K562 (cell line): ENCODE measurements around the gene PHYKPL. TPM values are rescaled to one million over a fixed set of nuclear protein-coding genes. Genes with fewer than 3 reads are reported as not detected.

Experiments used
- ARHGAP35 ChIP-seq: fragments of 450-650 bp; IDR thresholded peaks from 2 replicates; pipeline ENCODE4 v1.6.1; 2018; ENCODE audit not compliant: partially characterized antibody
- FOXA1 ChIP-seq: fragments of 450-650 bp; IDR thresholded peaks from 2 replicates; pipeline ENCODE4 v1.6.1; 2016; ENCODE audit warnings: mild to moderate bottlenecking, borderline replicate concordance
- FOXA3 ChIP-seq, 2 experiments: fragments of 450-650 bp in 1 of 2; sonication (generic) in 1 of 2; formaldehyde crosslinking; IDR thresholded peaks in 1 of 2; conservative IDR thresholded peaks in 1 of 2; 2 replicates each; pipeline versions ENCODE4 v1.4.0 to v1.8.0; 2020 to 2022; ENCODE audit warnings: mild to moderate bottlenecking in 2 of 2, missing genetic modification reagents in 1 of 2
- FOXJ2 ChIP-seq: fragments of 200-800 bp; sonication (Bioruptor generic); IDR thresholded peaks from 2 replicates; pipeline ENCODE4 v1.6.1; 2016; ENCODE audit warnings: missing genetic modification characterization, missing compliant biosample characterization
- L3MBTL2 ChIP-seq: fragments of 450-650 bp; IDR thresholded peaks from 2 replicates; pipeline ENCODE4 v1.6.1; 2016; ENCODE audit warnings: mild to moderate bottlenecking, moderate library complexity
- MYC ChIP-seq, 2 experiments: fragments of 250-450 bp in 1 of 2; sonication (Bioruptor Pico) in 1 of 2; IDR thresholded peaks; 2 replicates each; pipeline versions ENCODE4 v1.5.1 to v1.6.1; 2012 to 2021; ENCODE audit warnings: low read depth in 2 of 2, borderline replicate concordance in 1 of 2, improper control_type of control experiment in 1 of 2, low read length in 1 of 2, mild to moderate bottlenecking in 1 of 2, moderate library complexity in 1 of 2
- NFXL1 ChIP-seq: fragments of 450-650 bp; formaldehyde crosslinking; IDR thresholded peaks from 2 replicates; pipeline ENCODE4 v1.4.0; 2021; ENCODE audit warnings: mild to moderate bottlenecking
- NFYB ChIP-seq: IDR thresholded peaks from 2 replicates; pipeline ENCODE4 v1.6.1; 2011; ENCODE audit warnings: mild to moderate bottlenecking, moderate library complexity; ENCODE audit not compliant: insufficient read length; ENCODE audit errors: extremely low read depth
- PPARD ChIP-seq: fragments of 250-450 bp; sonication (Bioruptor Pico); IDR thresholded peaks from 2 replicates; pipeline ENCODE4 v1.8.0; 2022; ENCODE audit warnings: inconsistent platforms, mild to moderate bottlenecking, moderate library complexity
- RHOXF2B ChIP-seq: fragments of 250-450 bp; sonication (Bioruptor Pico); conservative IDR thresholded peaks from 2 replicates; pipeline ENCODE4 v1.5.1; 2021
- SP1 ChIP-seq: sonication (generic); formaldehyde crosslinking; IDR thresholded peaks from 2 replicates; pipeline ENCODE4 v1.8.1; 2022; ENCODE audit warnings: mild to moderate bottlenecking, missing genetic modification reagents
- TAF7 ChIP-seq: fragments of 450-650 bp; IDR thresholded peaks from 2 replicates; pipeline ENCODE4 v1.6.1; 2016; ENCODE audit warnings: missing genetic modification characterization, missing compliant biosample characterization
- TBP ChIP-seq: optimal IDR thresholded peaks from 2 replicates; pipeline ENCODE3; 2011; ENCODE audit warnings: low read depth, low read length, improper control_type of control experiment
- ZNF12 ChIP-seq: sonication (generic); formaldehyde crosslinking; IDR thresholded peaks from 2 replicates; pipeline ENCODE4 v1.4.0; 2020; ENCODE audit warnings: mild to moderate bottlenecking, missing genetic modification reagents
- ZNF197 ChIP-seq: fragments of 200-800 bp; sonication (Bioruptor generic); IDR thresholded peaks from 2 replicates; pipeline ENCODE4 v1.6.1; 2016; ENCODE audit warnings: low read depth, missing genetic modification characterization, missing compliant biosample characterization
- ZNF224 ChIP-seq: sonication (generic); formaldehyde crosslinking; IDR thresholded peaks from 2 replicates; pipeline ENCODE4 v1.8.0; 2022; ENCODE audit warnings: mild to moderate bottlenecking, missing genetic modification reagents
- ZNF316 ChIP-seq: fragments of 450-650 bp; IDR thresholded peaks from 2 replicates; pipeline ENCODE4 v1.6.1; 2016
- ZNF384 ChIP-seq: IDR thresholded peaks from 2 replicates; pipeline ENCODE4 v1.6.1; 2012; ENCODE audit warnings: low read depth, low read length, improper control_type of control experiment
- ZNF644 ChIP-seq: fragments of 200-800 bp; sonication (Bioruptor generic); IDR thresholded peaks from 2 replicates; pipeline ENCODE4 v1.6.1; 2016; ENCODE audit warnings: low read depth, missing genetic modification characterization, missing compliant biosample characterization
- ZNF717 ChIP-seq: fragments of 250-450 bp; sonication (Bioruptor Pico); IDR thresholded peaks from 2 replicates; pipeline ENCODE4 v1.5.0; 2021
- polyA plus RNA-seq, 8 experiments: library from polyadenylated mRNA; depleted of rRNA in 4 of 8; stranded (reverse) in 5 of 8; unstranded in 3 of 8; fragments of >200 nt; fragmentation: Nextera tagmentation in 2 of 8; fragmentation: Illumina TruSeq in 1 of 8; extraction: Ambion mirVana in 2 of 8; extraction: Trizol in 1 of 8; gene quantifications; 2 replicates each; pipeline versions ENCODE4 v1.2.1 to v1.2.3, GENCODE V29; 2011 to 2014; ENCODE audit warnings: inconsistent platforms in 1 of 8, missing spikeins in 1 of 8
- total RNA-seq, 7 experiments: library from RNA; depleted of rRNA in 6 of 7; stranded (reverse); fragments of >200 nt in 6 of 7; fragmentation: Illumina TruSeq in 2 of 7; extraction: Trizol in 2 of 7; gene quantifications; 2 replicates each; pipeline versions ENCODE4 v1.2.1 to v1.2.3, GENCODE V29; 2011 to 2021; ENCODE audit warnings: low replicate concordance in 1 of 7
- TF ChIP-seq, protein P1 (sequence below): fragments of 150-350 bp; conservative IDR thresholded peaks from 2 replicates; pipeline ENCODE4 v1.6.1; 2014; ENCODE audit warnings: low read length
- TF ChIP-seq, protein P2 (sequence below): fragments of 150-350 bp; IDR thresholded peaks from 2 replicates; pipeline ENCODE4 v1.6.1; 2014; ENCODE audit warnings: low read depth, mild to moderate bottlenecking, low read length, borderline replicate concordance
- TF ChIP-seq, protein P3 (sequence below): sonication (generic); formaldehyde crosslinking; IDR thresholded peaks from 2 replicates; pipeline ENCODE4 v1.8.1; 2023; ENCODE audit warnings: mild to moderate bottlenecking, missing genetic modification reagents

Gene PHYKPL
- total and polyA plus RNA-seq, 9 of the 15 experiments (the other 6 are each of a cell fraction or from before 2014, with no cell fraction given) = 4.7 to 34.7 (median 18.6) TPM

DNA sequence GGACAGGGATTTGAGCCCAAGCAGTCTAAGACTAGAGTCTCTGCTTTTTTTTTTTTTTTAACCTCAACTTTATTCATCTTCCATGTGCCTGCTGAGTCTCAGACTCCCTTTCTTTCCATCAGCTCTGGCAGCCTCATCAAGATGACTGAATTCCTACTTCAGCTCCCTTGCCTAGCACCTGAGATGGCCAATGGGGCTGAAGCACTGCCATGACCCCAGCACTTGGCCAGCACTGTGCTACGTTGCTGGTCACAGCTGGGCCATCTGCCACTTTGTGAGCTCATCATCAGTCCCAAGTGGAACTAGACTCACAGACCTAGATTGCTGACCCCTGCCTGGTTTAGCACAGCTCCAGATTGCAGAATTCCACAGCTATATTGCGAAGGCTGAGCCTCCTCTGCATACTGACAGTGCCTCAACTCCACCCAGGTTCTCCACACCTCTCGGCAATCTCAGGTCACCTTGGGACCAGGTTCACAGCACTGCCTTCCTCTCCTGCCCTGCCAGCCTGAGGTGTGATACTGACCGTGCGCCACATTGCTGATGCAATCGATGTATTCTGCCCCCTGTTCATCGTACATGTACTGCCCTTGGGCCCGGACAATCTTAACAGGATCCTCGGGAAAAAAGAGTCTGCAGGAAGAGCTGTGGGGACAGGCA lies 1.6 kb downstream of the PHYKPL start (continued):
- TF ChIP-seq, protein P1, sequence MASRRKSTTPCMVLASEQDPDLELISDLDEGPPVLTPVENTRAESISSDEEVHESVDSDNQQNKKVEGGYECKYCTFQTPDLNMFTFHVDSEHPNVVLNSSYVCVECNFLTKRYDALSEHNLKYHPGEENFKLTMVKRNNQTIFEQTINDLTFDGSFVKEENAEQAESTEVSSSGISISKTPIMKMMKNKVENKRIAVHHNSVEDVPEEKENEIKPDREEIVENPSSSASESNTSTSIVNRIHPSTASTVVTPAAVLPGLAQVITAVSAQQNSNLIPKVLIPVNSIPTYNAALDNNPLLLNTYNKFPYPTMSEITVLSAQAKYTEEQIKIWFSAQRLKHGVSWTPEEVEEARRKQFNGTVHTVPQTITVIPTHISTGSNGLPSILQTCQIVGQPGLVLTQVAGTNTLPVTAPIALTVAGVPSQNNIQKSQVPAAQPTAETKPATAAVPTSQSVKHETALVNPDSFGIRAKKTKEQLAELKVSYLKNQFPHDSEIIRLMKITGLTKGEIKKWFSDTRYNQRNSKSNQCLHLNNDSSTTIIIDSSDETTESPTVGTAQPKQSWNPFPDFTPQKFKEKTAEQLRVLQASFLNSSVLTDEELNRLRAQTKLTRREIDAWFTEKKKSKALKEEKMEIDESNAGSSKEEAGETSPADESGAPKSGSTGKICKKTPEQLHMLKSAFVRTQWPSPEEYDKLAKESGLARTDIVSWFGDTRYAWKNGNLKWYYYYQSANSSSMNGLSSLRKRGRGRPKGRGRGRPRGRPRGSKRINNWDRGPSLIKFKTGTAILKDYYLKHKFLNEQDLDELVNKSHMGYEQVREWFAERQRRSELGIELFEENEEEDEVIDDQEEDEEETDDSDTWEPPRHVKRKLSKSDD = no peak
- TF ChIP-seq ZNF316 (no peak), MYC (IDR thresholded peaks at IDR 0.05; ENCODE audit: low read depth, low read length) (peak; percentile 51; the same call in 1 of the 2 replicates), MYC (CRISPR knock-in tag; IDR thresholded peaks at IDR 0.05; ENCODE audit: borderline replicate concordance, low read depth) (no peak), ZNF224 (CRISPR knock-in tag) (0 out of 2 replicates have a peak, but pooled peaks have one; percentile 25), PPARD (CRISPR knock-in tag) (no peak), ZNF197 (CRISPR knock-in tag) (no peak), SP1 (CRISPR knock-in tag) (no peak), TBP (peak; percentile 18), ZNF384 (no peak; the same call in 1 of the 2 replicates), ARHGAP35 (no peak), FOXA1 (no peak), ZNF717 (CRISPR knock-in tag) (no peak), TAF7 (no peak), L3MBTL2 (peak; percentile 28; the same call in 1 of the 2 replicates), FOXJ2 (no peak), RHOXF2B (CRISPR knock-in tag) (no peak), ZNF644 (tag) (no peak), ZNF12 (CRISPR knock-in tag) (no peak), NFXL1 (CRISPR knock-in tag) (no peak), FOXA3 (CRISPR knock-in tag; conservative IDR thresholded peaks at IDR 0.05 in 1 of 2, IDR thresholded peaks at IDR 0.05 in 1 of 2) (no peak), NFYB (no peak)
- TF ChIP-seq, protein P2, sequence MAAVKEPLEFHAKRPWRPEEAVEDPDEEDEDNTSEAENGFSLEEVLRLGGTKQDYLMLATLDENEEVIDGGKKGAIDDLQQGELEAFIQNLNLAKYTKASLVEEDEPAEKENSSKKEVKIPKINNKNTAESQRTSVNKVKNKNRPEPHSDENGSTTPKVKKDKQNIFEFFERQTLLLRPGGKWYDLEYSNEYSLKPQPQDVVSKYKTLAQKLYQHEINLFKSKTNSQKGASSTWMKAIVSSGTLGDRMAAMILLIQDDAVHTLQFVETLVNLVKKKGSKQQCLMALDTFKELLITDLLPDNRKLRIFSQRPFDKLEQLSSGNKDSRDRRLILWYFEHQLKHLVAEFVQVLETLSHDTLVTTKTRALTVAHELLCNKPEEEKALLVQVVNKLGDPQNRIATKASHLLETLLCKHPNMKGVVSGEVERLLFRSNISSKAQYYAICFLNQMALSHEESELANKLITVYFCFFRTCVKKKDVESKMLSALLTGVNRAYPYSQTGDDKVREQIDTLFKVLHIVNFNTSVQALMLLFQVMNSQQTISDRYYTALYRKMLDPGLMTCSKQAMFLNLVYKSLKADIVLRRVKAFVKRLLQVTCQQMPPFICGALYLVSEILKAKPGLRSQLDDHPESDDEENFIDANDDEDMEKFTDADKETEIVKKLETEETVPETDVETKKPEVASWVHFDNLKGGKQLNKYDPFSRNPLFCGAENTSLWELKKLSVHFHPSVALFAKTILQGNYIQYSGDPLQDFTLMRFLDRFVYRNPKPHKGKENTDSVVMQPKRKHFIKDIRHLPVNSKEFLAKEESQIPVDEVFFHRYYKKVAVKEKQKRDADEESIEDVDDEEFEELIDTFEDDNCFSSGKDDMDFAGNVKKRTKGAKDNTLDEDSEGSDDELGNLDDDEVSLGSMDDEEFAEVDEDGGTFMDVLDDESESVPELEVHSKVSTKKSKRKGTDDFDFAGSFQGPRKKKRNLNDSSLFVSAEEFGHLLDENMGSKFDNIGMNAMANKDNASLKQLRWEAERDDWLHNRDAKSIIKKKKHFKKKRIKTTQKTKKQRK = no peak
- TF ChIP-seq, protein P3, sequence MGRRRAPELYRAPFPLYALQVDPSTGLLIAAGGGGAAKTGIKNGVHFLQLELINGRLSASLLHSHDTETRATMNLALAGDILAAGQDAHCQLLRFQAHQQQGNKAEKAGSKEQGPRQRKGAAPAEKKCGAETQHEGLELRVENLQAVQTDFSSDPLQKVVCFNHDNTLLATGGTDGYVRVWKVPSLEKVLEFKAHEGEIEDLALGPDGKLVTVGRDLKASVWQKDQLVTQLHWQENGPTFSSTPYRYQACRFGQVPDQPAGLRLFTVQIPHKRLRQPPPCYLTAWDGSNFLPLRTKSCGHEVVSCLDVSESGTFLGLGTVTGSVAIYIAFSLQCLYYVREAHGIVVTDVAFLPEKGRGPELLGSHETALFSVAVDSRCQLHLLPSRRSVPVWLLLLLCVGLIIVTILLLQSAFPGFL (CRISPR knock-in tag) = no peak
